HEK293 (cell line): Measurements from ENCODE around the gene CDC42BPA.

Experiments
- EGR2 ChIP-seq: fragments of 450-650 bp; formaldehyde crosslinking; IDR thresholded peaks from 2 replicates; pipeline ENCODE4 v1.5.1; 2016; ENCODE audit warnings: low read depth, missing biosample characterization, missing genetic modification characterization
- GLIS2 ChIP-seq: fragments of 450-650 bp; formaldehyde crosslinking; IDR thresholded peaks from 2 replicates; pipeline ENCODE4 v1.5.1; 2016; ENCODE audit warnings: missing biosample characterization, missing genetic modification characterization
- OSR2 ChIP-seq: fragments of 450-650 bp; formaldehyde crosslinking; IDR thresholded peaks from 2 replicates; pipeline ENCODE4 v1.5.1; 2016; ENCODE audit warnings: missing biosample characterization, missing genetic modification characterization
- YY1 ChIP-seq: fragments of 450-650 bp; formaldehyde crosslinking; IDR thresholded peaks from 2 replicates; pipeline ENCODE4 v1.5.1; 2018; ENCODE audit warnings: missing biosample characterization, missing genetic modification characterization
- ZNF148 ChIP-seq: fragments of 450-650 bp; formaldehyde crosslinking; IDR thresholded peaks from 2 replicates; pipeline ENCODE4 v1.5.0; 2017; ENCODE audit warnings: missing biosample characterization, missing genetic modification characterization, borderline replicate concordance
- ZNF830 ChIP-seq: fragments of 450-650 bp; IDR thresholded peaks from 2 replicates; pipeline ENCODE4 v1.5.0; 2018; ENCODE audit warnings: missing biosample characterization, missing genetic modification characterization, low read depth, mild to moderate bottlenecking, moderate library complexity
- ZSCAN30 ChIP-seq: fragments of 450-650 bp; IDR thresholded peaks from 2 replicates; pipeline ENCODE4 v1.5.1; 2018; ENCODE audit warnings: missing biosample characterization, mild to moderate bottlenecking, missing genetic modification characterization, moderate library complexity
- ZXDB ChIP-seq: fragments of 450-650 bp; formaldehyde crosslinking; IDR thresholded peaks from 2 replicates; pipeline ENCODE4 v1.5.1; 2016; ENCODE audit warnings: missing biosample characterization, missing genetic modification characterization
- TF ChIP-seq, protein P1 (sequence below): fragments of 450-650 bp; formaldehyde crosslinking; IDR thresholded peaks from 2 replicates; pipeline ENCODE4 v1.5.1; 2016; ENCODE audit warnings: missing biosample characterization, missing genetic modification characterization
- TF ChIP-seq, protein P2 (sequence below): fragments of 450-650 bp; IDR thresholded peaks from 2 replicates; pipeline ENCODE4 v1.5.1; 2018; ENCODE audit warnings: missing biosample characterization, missing genetic modification characterization
- TF ChIP-seq, protein P3 (sequence below): fragments of 450-650 bp; formaldehyde crosslinking; conservative IDR thresholded peaks from 2 replicates; pipeline ENCODE4 v1.5.1; 2016; ENCODE audit warnings: low read depth, missing biosample characterization, missing genetic modification characterization

DNA sequence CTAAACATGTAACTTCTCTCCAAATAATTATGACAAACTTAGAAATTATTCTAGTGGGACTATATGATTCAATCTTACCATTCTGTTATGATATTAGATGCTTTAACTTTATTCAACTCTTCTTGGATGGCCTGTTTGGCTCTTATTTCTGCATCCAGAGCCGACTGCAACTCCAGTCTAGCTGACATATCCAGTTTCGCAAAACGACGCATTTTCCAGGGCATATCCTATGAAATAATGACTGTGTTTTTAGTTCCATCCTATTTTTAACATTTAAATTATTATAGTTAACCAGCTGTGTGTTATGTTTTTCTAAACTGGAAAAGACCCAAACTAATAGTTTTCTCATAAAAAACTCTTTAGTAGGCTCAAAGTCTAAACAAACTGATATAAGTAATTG, 244.5 kb downstream of the CDC42BPA start:
- TF ChIP-seq, protein P1, sequence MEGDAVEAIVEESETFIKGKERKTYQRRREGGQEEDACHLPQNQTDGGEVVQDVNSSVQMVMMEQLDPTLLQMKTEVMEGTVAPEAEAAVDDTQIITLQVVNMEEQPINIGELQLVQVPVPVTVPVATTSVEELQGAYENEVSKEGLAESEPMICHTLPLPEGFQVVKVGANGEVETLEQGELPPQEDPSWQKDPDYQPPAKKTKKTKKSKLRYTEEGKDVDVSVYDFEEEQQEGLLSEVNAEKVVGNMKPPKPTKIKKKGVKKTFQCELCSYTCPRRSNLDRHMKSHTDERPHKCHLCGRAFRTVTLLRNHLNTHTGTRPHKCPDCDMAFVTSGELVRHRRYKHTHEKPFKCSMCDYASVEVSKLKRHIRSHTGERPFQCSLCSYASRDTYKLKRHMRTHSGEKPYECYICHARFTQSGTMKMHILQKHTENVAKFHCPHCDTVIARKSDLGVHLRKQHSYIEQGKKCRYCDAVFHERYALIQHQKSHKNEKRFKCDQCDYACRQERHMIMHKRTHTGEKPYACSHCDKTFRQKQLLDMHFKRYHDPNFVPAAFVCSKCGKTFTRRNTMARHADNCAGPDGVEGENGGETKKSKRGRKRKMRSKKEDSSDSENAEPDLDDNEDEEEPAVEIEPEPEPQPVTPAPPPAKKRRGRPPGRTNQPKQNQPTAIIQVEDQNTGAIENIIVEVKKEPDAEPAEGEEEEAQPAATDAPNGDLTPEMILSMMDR (tag by site-specific recombination): no peak
- TF ChIP-seq, protein P2, sequence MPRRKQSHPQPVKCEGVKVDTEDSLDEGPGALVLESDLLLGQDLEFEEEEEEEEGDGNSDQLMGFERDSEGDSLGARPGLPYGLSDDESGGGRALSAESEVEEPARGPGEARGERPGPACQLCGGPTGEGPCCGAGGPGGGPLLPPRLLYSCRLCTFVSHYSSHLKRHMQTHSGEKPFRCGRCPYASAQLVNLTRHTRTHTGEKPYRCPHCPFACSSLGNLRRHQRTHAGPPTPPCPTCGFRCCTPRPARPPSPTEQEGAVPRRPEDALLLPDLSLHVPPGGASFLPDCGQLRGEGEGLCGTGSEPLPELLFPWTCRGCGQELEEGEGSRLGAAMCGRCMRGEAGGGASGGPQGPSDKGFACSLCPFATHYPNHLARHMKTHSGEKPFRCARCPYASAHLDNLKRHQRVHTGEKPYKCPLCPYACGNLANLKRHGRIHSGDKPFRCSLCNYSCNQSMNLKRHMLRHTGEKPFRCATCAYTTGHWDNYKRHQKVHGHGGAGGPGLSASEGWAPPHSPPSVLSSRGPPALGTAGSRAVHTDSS (tag by site-specific recombination): no peak
- TF ChIP-seq ZNF830 (no peak), OSR2 (no peak), ZXDB (no peak), EGR2 (tag by site-specific recombination) (no peak), GLIS2 (no peak), ZSCAN30 (tag by site-specific recombination) (no peak), YY1 (tag by site-specific recombination) (no peak), ZNF148 (tag by site-specific recombination) (no peak)
- TF ChIP-seq, protein P3, sequence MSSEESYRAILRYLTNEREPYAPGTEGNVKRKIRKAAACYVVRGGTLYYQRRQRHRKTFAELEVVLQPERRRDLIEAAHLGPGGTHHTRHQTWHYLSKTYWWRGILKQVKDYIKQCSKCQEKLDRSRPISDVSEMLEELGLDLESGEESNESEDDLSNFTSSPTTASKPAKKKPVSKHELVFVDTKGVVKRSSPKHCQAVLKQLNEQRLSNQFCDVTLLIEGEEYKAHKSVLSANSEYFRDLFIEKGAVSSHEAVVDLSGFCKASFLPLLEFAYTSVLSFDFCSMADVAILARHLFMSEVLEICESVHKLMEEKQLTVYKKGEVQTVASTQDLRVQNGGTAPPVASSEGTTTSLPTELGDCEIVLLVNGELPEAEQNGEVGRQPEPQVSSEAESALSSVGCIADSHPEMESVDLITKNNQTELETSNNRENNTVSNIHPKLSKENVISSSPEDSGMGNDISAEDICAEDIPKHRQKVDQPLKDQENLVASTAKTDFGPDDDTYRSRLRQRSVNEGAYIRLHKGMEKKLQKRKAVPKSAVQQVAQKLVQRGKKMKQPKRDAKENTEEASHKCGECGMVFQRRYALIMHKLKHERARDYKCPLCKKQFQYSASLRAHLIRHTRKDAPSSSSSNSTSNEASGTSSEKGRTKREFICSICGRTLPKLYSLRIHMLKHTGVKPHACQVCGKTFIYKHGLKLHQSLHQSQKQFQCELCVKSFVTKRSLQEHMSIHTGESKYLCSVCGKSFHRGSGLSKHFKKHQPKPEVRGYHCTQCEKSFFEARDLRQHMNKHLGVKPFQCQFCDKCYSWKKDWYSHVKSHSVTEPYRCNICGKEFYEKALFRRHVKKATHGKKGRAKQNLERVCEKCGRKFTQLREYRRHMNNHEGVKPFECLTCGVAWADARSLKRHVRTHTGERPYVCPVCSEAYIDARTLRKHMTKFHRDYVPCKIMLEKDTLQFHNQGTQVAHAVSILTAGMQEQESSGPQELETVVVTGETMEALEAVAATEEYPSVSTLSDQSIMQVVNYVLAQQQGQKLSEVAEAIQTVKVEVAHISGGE: no peak
